ENCODE results near the gene RGS13.

GRCh38 chr1:192698731-192699130 is 62.8 kb downstream of the RGS13 start:
- no peak for TF ChIP-seq GATA2 (IDR thresholded peaks at IDR 0.05; ENCODE audit: low read depth, low read length)
- no peak for TF ChIP-seq GATA3 (IDR thresholded peaks at IDR 0.05; ENCODE audit: low read depth, low read length)

Data from SH-SY5Y (cell line).